Midbrain (tissue), 1 donor: ENCODE results near the gene PCYOX1L.

Experiments used
- DNase-seq: peaks from one replicate; lab custom pipeline; 2025; lab: John Stamatoyannopoulos, UW

Gene PCYOX1L

DNA sequence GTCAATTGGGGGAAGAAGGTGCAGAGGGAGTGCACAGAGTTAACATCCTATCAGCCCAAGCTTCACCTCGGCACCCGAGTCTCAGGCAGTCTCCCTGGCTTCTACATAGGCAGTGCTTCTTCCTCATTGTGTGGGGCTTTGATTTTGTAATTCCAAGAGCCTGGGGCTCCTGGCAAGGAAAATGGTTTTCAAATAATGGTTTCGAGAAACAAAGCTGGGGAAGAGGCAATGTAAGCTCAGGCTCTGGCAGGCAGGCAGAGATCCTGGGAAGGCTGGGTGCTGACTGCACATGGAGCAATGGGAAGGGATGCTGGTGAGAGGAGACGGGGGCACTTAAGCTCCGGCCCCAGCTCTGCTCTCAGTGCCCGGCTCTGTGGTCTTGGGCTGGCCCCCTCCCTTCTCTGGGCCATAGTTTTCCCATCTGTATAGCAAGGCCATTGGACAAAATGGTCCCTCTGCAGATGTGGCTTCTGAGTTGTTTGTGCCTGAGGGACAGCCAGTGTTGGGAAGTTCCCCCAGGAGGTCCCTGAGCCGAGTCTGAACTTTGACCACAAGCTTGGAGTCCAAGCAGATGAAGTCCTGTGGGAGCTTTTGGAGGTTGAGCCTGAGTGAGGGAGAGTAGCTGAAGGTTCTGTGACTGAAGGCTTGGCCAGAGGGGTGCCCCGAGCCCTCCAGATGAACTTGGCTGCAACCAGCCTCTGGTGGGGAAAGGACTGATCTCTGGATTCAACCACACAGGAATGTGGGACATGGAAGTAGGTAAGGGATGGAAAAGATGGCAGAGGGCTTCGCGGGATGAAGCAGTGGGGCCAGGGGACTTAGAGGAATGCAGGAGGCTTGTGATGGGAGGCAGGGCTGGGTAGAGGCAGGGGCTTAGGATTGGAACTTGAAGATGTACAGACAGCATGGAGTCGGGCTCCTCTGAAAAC lies 49.7 kb downstream of the PCYOX1L start:
- no peak for DNase-seq

DNA sequence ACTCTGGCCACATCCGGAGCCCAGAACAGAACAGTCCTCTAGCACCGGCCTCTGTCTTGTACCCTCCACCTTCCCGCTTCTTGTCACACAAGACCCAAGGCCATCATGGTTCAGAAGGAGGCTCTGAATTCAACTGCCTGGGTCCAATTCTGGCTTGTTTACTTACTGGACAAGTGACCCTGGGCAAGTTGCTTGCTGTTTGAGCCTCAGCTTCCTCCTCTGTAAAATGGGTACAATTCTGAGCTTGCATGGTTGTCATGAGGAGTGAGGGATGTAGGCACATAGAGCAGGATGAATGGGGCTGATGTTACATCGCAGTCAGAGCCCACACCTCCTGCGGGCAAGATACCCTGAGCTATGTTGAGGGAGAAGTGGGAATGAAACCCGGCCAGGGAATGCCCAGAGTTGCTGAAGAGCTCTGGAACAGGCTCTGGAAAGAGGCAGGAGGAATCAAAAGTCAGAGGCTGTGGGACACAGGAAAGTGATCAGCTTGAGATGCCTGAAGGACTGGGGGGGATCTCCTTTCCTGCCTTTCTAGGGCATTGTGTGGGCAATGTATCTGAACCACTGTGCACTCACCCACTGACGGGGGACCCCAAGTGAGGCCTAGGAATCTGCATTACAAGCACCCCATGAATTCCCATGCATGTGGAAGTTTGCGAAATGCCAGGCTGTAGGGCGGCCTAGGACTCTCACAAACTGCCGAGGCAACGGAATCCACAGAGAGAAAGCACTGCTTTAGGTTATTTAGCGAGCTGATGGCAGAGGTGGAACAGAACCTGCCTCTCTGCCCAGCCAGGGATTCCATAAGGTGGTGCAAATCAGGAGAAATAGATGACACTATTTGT lies 50.6 kb downstream of the PCYOX1L start:
- DNase-seq, result no peak

DNA sequence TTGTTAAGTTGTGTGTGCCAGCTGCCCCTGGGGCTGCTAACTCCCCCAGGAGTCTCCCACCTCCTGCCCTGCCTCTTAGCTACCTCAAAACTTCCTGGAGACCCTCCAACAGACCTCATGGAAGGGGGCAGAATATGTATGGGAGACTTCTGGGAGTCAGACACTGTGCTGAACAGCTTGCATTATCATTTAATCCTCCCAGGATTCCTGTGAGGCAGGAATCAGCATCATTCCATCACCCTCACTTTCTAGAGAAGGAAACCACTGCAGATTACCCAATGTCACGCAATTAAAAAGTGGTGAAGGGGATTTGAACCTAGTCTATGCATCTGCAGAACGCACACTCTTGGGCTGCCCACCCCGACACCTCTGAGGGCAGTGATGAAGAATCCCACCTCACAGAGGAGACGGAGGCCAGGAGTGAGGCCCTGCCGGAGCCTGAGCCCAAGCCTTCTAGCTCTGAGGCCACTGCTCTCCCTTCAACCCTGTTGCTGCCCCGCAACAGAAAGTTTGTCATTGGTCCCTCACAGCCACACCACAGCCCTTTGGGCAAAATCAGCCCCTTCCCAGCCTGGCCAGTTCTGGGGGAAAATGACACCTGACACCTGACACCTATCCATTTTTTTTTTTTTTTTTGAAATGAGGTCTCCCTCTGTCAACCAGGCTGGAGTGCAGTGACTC lies 51.6 kb downstream of the PCYOX1L start:
- no peak for DNase-seq

DNA sequence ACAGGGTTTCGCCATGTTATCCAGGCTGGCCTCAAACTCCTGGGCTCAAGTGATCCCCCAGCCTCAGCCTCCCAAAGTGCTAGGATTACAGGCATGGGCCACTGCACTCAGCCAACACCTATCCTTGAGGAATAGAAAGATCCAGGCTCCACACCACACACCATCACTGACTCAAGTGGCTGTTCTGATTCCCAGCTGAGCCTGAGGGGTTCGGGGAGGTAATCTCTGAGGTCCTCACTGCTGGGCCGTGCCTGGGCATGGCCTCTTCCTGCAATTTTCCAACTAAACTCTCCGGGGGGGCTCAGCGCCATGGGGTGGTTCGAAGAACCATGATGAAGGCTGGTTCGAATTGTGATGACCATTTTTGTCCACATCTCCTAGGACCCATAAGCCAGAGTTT lies 52.2 kb downstream of the PCYOX1L start:
- DNase-seq, result no peak

DNA sequence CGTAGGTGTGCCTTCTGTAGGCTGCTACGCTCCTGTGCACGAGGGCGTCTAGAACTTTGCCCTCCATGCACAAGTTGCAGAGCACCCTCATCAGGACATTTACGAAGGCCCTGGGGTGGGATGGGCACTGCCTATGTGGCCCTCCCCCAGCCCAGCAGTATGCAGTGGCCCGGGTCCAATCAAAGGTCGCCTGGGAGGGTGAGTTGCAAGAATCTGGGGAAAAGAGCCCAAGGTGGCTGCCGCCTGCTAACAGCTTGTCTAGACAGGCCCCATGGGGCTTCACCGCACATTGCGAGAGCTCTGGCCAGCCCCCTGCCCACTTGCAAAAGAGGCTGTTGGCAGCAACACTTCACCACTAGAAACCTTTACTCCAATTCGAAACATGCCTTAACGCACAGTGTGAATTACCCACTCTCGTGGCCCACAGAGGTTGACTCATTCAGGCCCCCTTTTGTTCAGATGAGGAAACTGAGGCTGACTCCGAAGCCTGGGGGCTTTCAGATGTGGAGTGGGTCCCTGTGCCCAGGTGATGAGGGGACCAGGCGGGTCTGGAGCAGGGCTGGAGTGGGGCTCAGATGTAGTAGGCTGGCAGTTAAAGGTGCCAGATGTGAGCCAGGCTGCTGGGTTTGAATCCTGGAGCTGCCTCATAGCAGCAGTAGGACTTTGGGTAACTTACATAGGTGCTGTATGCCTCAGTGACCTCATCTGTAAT lies 53.0 kb downstream of the PCYOX1L start:
- DNase-seq, result no peak

DNA sequence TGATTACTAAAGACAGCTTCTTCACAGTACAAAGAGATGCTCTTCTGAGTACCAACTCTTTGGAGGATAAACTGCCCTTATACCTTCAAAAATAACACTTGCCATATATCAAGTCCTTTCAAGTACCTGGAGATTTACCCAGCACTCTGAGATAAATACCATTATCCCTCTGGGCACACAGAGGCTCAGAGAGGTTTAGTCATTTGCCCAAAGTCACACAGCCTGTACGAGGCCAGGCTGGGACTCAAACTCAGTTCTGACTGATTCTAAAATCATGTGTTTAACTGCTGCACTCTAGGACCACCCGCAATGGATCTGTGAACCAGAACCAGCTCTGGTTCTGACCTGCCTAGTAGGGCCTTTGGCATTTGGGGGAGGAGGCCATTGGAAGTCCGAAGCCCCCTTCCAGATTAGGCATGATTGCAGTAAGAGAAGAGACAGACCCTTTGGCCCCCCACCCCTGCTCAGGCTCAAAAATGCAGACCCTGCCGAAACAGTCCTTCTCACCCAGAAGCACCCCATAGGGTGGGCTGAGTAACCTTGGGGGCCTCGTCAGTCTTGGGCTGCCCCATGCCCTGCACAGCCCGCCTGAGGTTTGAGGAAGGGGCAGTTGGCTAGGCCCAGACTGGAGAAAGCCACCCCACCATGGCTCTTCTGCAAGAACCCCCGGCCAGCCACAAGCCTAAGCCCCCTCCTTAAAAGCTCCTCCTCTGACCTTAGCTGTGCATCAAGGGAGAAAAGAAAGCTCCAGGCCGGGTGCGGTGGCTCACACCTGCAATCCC lies 54.1 kb downstream of the PCYOX1L start:
- no peak for DNase-seq

DNA sequence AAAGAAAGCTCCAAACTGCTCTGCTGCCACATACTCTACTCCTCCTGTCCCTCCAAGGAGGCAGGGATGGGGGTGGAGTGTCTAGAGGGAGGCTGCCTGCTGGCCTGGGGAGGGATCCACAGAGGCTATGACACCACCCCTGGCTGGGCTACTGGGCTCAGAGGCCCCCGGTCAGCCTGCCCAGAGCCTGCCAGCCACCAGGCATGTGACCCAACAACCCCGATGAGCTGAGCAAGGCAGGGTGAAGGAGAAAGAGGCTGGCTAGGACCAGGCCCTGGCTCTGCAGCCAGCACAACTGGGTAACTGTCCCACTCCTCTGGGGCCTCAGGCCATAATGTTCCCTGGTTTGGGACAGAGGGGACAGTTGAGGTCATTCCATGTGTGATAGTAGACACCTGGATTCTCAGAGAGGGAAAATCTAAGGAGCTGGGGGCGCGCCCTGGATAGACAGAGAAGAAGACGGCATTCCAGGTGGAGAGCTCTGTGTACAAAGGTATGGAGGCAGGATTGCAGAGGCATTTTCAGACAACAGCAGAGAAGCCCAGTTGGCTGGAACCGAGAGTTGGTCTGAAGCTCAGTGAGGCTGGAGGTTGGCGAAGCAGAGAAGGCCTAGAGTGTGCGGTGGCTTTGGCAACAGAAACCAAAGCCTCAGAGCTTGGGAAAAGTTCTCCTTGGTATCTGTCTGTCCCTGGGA lies 55.1 kb downstream of the PCYOX1L start:
- no peak for DNase-seq

DNA sequence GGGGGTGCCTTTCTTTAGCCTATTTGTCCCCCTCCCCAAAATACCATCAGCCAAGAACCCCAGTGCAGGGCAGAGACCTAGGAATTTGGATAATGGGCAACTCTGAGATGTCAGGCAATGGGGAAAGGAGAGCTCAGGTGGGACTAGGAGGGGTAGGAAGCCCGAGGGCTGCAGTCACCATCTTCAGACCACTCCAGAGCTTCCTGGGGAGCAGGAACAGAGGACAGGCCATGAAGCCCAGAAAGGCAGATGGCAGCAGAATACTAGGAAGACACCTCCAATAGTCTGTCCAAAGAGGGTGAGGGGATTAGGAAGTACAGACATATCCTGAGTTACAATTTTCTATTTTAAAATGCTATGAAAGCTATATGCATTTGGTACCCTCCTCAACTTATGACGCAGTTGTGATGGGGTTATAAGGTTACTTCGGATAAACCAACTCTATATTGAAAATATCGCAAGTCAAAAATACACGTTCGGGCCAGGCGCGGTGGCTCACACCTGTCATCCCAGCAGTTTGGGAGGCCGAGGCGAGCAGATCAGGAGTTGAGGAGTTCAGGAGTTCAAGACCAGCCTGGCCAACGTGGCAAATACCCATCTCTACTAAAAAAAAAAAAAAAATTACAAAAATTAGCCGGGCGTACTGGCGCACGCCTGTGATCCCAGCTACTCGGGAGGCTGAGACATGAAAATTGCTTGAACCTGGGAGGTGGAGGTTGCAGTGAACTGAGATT lies 55.8 kb downstream of the PCYOX1L start:
- no peak for DNase-seq

DNA sequence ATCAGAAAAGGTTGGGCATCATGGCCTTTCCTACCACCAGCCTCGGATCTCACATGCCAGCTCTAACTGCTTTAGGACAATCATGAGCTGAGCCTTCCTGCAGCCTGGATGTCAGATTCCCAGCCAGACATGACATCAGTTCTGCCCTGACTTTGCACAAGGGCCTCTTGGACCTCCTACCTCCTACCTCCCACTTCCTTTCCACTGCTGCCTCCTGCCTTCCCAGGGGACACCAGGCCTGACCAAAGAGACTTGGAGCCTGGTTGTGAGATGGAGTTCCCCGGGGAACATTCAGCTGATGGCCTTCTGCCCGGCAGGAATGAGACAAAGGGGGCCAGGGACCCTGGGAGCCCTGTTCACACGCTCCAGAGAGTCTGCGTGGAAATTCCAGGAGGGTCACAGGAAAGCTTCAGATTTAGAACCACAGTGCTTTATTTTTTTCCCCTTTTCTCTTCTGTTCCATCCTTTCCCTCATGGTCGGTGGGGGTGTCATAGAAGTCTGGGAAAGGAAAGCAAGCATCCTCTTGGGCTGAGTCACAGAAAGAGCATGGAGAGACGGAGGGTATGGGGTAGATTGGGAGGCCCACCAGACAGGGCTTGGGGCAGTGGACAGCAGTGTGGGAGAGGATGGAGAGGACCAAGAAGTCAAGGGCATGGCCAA lies 56.7 kb downstream of the PCYOX1L start:
- DNase-seq, result no peak

DNA sequence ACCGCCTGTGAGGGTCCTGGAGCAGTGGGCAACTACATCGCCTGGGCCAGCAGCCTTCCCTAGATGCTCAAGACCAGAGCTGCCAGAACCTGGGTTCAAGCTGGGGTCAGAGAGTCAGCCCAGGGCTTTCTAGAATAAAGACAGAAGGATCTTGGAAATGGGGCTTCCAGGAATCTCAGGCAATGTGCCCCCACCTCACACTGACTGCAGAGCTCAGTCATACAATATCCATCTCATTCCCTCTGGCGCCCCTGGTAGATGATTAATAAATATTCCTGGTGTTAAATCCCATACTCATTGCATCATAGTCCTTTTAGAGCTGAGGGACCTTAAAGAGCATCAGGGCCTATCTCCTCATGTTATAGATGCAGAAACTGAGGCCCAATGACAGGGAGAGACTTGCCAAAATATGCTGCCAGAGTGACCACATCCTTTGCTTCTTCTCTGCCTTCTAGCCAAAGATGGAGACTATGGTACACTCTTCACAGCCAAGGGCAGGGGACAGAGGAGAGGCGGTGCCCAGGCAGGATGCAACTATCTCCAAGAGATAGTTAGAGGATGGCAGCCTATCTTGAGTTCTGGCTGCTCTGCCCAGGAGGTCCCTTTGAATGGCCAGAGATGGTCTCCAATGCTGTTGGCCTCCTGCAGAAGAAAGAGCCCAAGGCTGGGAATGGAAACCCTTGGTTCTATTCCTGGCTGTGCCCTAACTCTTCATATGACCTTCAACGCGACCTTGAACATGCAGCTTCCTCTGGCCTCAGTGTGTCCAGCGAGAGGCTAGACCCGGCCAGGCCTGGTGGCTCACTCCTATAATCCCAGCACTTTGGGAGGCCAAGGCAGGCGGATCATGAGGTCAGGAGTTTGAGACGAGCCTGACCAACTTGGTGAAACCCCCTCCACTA lies 57.5 kb downstream of the PCYOX1L start:
- DNase-seq, result no peak

DNA sequence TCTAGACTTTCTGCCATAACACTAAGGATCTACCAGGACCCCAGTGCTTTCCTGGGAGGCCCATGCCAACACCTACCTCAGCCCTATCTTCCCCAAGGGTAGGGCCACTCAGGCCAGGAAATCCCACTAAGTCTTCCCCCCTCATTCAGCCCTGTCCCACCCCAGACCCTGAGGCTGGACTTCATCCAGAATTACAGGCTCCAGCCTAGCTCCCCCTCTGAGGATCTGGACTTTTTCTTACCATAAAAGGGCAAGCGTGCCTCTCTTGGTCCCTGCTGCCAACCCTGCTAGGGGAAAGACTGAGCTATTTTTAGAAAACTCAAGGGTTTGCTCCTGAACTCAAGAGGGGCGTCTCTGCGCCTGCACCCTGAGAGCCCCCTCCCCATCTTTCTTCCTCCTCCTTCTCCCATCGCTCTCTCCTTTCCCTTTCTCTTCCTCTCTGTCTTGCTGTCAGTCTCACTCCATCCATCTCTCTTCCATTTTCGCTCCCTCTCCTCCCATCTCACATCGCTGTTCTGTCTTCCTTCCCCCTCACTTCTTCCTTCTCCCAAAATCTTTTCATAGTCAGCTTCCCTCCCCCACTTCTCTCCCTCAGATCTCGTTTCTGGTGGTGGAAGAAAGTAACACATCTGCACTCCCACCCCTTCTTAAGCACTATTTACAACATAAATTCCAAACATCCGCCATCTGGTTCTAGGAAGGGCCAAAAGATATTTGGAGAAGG lies 59.3 kb downstream of the PCYOX1L start:
- DNase-seq, result no peak

DNA sequence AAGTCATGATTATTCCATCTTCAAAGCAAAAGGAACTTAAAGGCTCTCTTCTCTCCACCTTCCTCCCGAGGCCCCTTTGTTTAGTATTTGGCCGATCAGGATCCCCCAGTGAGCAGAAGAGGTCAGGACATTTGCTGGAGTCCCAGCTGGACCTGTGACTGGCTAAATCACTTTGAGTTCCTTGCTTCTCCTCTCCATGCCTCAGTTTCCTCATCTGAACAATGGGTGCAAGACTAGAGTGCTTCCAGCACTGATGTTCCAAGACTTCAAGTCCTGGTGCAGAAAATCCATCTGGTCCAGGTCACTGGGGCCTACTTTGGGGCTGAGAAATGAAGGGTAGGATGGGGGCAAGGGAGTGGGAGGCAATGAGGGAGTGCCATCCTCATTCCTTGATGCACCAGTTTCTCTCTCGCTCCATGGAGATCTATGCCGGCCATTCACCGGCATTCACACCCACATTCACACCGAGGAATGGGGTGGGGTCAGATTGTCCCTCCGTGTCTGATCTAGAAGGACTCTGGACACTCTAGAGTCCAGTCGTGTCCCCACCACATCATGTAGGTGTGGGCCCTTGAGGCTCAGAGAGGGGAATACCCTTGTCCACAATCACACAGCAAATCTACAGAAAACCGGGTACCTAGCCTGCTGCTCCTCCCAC lies 60.0 kb downstream of the PCYOX1L start:
- DNase-seq, result no peak

DNA sequence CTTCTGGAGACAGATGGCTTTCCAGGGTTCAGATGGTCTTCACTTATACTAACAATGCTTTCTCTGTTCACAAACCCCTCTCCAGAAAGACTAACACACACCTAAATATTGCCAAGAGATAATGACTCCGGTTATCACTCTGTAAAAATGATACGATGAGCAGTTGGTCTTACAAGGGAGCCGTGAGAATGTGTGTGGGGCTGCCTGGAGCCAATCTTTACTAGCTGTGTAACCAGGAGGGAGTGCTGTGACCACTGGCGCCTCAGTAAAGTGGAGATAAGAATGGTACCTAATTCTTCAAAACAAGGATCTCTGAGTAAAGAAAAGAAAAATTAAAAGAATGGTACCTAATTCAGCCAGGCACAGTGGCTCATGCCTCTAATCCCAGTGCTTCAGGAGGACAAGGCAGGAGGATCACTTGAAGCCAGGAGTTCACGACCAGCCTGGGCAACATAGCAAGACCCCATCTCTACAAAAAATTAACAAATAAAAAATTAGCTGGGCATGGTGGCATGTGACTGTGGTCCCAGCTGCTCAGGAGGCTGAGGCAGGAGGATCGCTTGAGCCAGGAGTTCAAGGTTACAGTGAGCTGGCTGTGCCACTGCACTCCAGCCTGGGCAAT lies 61.2 kb downstream of the PCYOX1L start:
- DNase-seq, result no peak
